ENCODE data around the gene LPAR3. TPM values are rescaled to one million over a fixed set of nuclear protein-coding genes. Genes with fewer than 3 reads are reported as not detected.

Gene LPAR3
- total RNA-seq, 4 donors from 2014 or later: 13.0 to 19.0 (median 14.5) TPM

GRCh38 chr1:84936116-84936810, 43.3 kb upstream of the LPAR3 start:
- no peak overlapping the region for H3K4me3 ChIP-seq (ENCODE audit: low read depth, poor library complexity, severe bottlenecking)
- no peak for TF ChIP-seq POLR2A (IDR thresholded peaks at IDR 0.05)
- peak in 1 of 3 donors; percentile 68 for TF ChIP-seq CTCF (IDR thresholded peaks at IDR 0.05)
- 0 to 3% methylated on average over 5 of the region's 5 CpGs for WGBS, 2 donors
- peak in 1 of 2 donors; percentile 21 for DNase-seq (ENCODE audit: low spot score in 2 of 2)
- intact Hi-C loops (cut with DNase I; ENCODE audit: low total_unique reads): loop anchor here (5.0 kb wide), 1 partner anchor 314 kb away; no protein-coding TSS in a partner anchor

- intact Hi-C loops (cut with DNase I; ENCODE audit: low total_unique reads): no loop called here
- no peak overlapping the region for H3K4me3 ChIP-seq (ENCODE audit: low read depth, poor library complexity, severe bottlenecking)
- WGBS, 2 donors: 79 to 92% methylated on average over 7 of the region's 7 CpGs
- no peak for TF ChIP-seq POLR2A (IDR thresholded peaks at IDR 0.05)
- TF ChIP-seq CTCF (IDR thresholded peaks at IDR 0.05): no peak
- no peak for DNase-seq (ENCODE audit: low spot score in 2 of 2)
Measured at GRCh38 chr1:84933011-84933611, 40.1 kb upstream of the LPAR3 start.

- WGBS, 2 donors: 86 to 87% methylated on average over 2 of the region's 2 CpGs
- intact Hi-C loops (cut with DNase I; ENCODE audit: low total_unique reads): no loop called here
Measured at GRCh38 chr1:84930831-84931230, 37.8 kb upstream of the LPAR3 start.

GRCh38 chr1:84930329-84930728, 37.3 kb upstream of the LPAR3 start:
- WGBS, 2 donors: 81 to 89% methylated on average over 4 of the region's 4 CpGs
- no peak for DNase-seq (ENCODE audit: low spot score in 2 of 2)
- no peak overlapping the region for H3K4me3 ChIP-seq (ENCODE audit: low read depth, poor library complexity, severe bottlenecking)
- no peak for TF ChIP-seq CTCF (IDR thresholded peaks at IDR 0.05)
- TF ChIP-seq POLR2A (IDR thresholded peaks at IDR 0.05): no peak
- intact Hi-C loops (cut with DNase I; ENCODE audit: low total_unique reads): no loop called here

More at GRCh38 chr1:84930831-84931230, 37.8 kb upstream of the LPAR3 start:
- H3K4me3 ChIP-seq (ENCODE audit: low read depth, poor library complexity, severe bottlenecking): no peak overlapping the region
- no peak for DNase-seq (ENCODE audit: low spot score in 2 of 2)
- TF ChIP-seq POLR2A (IDR thresholded peaks at IDR 0.05): no peak

GRCh38 chr1:84929581-84929980, 36.6 kb upstream of the LPAR3 start:
- intact Hi-C loops (cut with DNase I; ENCODE audit: low total_unique reads): no loop called here
- DNase-seq (ENCODE audit: low spot score in 2 of 2): no peak
- no peak overlapping the region for H3K4me3 ChIP-seq (ENCODE audit: low read depth, poor library complexity, severe bottlenecking)
- WGBS, 2 donors: 71 to 76% methylated on average over 1 of the region's 1 CpG
- TF ChIP-seq POLR2A (IDR thresholded peaks at IDR 0.05) (no peak), CTCF (IDR thresholded peaks at IDR 0.05) (no peak)

GRCh38 chr1:84928979-84929378, 36.0 kb upstream of the LPAR3 start:
- 67 to 68% methylated on average over 4 of the region's 4 CpGs for WGBS, 2 donors
- TF ChIP-seq CTCF (IDR thresholded peaks at IDR 0.05) (no peak), POLR2A (IDR thresholded peaks at IDR 0.05) (no peak)
- H3K4me3 ChIP-seq (ENCODE audit: low read depth, poor library complexity, severe bottlenecking): no peak overlapping the region
- intact Hi-C loops (cut with DNase I; ENCODE audit: low total_unique reads): no loop called here
- DNase-seq (ENCODE audit: low spot score in 2 of 2): no peak
